HepG2 (cell line): Measurements from ENCODE around the gene LRP5.

ENCODE experiments used
- CREB3 ChIP-seq: sonication (generic); formaldehyde crosslinking; IDR thresholded peaks from 2 replicates; pipeline ENCODE4 v1.5.0; 2020; ENCODE audit warnings: missing genetic modification reagents
- CREM ChIP-seq, 2 experiments: sonication (generic) in 1 of 2; formaldehyde crosslinking in 1 of 2; IDR thresholded peaks; 2 replicates each; pipeline versions ENCODE4 v1.4.0 to v1.6.1; 2016 to 2020; ENCODE audit warnings: antibody characterized with exemption in 1 of 2, mild to moderate bottlenecking in 1 of 2, missing genetic modification reagents in 1 of 2
- CTCF ChIP-seq: sonication (generic); formaldehyde crosslinking; IDR thresholded peaks from 2 replicates; pipeline ENCODE4 v1.5.0; 2020; ENCODE audit warnings: mild to moderate bottlenecking, missing genetic modification reagents, moderate library complexity
- FOXM1 ChIP-seq: sonication (generic); formaldehyde crosslinking; IDR thresholded peaks from 2 replicates; pipeline ENCODE4 v1.5.0; 2020; ENCODE audit warnings: missing genetic modification reagents
- KAT8 ChIP-seq: IDR thresholded peaks from 2 replicates; pipeline ENCODE4 v1.6.1; 2016; ENCODE audit warnings: missing genetic modification reagents, missing compliant biosample characterization
- NAIF1 ChIP-seq: sonication (generic); formaldehyde crosslinking; IDR thresholded peaks from 2 replicates; pipeline ENCODE4 v1.5.0; 2020; ENCODE audit warnings: mild to moderate bottlenecking, missing genetic modification reagents, borderline replicate concordance
- TOPORS ChIP-seq: sonication (generic); formaldehyde crosslinking; IDR thresholded peaks from 2 replicates; pipeline ENCODE4 v1.8.0; 2023; ENCODE audit warnings: mild to moderate bottlenecking, missing genetic modification reagents
- USF2 ChIP-seq, 2 experiments: sonication (generic) in 1 of 2; formaldehyde crosslinking in 1 of 2; IDR thresholded peaks; 2 replicates each; pipeline versions ENCODE4 v1.5.1 to v1.6.1; 2011 to 2020; ENCODE audit warnings: borderline replicate concordance in 1 of 2, low read depth in 1 of 2, low read length in 1 of 2, mild to moderate bottlenecking in 1 of 2, missing genetic modification reagents in 1 of 2, moderate library complexity in 1 of 2

GRCh38 chr11:68386331-68386978, 74.1 kb downstream of the LRP5 start:
- no peak for TF ChIP-seq NAIF1 (CRISPR knock-in tag)
- TF ChIP-seq CTCF, result no peak
- no peak for TF ChIP-seq CREB3 (CRISPR knock-in tag)
- no peak for TF ChIP-seq CREM (IDR thresholded peaks at IDR 0.05)
- TF ChIP-seq CREM (CRISPR knock-in tag; IDR thresholded peaks at IDR 0.05), result no peak
- TF ChIP-seq TOPORS (CRISPR knock-in tag), result no peak
- TF ChIP-seq KAT8, result no peak
- TF ChIP-seq FOXM1, result no peak
- no peak for TF ChIP-seq USF2 (IDR thresholded peaks at IDR 0.05; ENCODE audit: low read depth, low read length)
- TF ChIP-seq USF2 (CRISPR knock-in tag; IDR thresholded peaks at IDR 0.05; ENCODE audit: borderline replicate concordance), result no peak
